Measurements from ENCODE around the gene TAMM41.
"Not testable (repeated sequence)": the region's sequence is repeated elsewhere in the genome, so short reads cannot be mapped to it uniquely, and the experiment has no call there.

DNA sequence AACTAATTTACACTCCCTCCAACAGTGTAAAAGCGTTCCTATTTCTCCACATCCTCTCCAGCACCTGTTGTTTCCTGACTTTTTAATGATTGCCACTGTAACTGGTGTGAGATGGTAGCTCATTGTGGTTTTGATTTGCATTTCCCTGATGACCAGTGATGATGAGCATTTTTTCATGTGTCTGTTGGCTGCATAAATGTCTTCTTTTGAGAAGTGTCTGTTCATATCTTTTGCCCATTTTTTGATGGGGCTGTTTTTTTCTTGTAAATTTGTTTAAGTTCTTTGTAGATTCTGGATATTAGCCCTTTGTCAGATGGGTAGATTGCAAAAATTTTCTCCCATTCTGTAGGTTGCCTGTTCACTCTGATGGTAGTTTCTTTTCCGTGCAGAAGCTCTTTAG is 15.9 kb upstream of the TAMM41 start:
- TF ChIP-seq, protein P1, sequence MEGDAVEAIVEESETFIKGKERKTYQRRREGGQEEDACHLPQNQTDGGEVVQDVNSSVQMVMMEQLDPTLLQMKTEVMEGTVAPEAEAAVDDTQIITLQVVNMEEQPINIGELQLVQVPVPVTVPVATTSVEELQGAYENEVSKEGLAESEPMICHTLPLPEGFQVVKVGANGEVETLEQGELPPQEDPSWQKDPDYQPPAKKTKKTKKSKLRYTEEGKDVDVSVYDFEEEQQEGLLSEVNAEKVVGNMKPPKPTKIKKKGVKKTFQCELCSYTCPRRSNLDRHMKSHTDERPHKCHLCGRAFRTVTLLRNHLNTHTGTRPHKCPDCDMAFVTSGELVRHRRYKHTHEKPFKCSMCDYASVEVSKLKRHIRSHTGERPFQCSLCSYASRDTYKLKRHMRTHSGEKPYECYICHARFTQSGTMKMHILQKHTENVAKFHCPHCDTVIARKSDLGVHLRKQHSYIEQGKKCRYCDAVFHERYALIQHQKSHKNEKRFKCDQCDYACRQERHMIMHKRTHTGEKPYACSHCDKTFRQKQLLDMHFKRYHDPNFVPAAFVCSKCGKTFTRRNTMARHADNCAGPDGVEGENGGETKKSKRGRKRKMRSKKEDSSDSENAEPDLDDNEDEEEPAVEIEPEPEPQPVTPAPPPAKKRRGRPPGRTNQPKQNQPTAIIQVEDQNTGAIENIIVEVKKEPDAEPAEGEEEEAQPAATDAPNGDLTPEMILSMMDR (IDR thresholded peaks at IDR 0.05; ENCODE audit: low read depth, low read length), result not testable (repeated sequence)
- not testable (repeated sequence) for TF ChIP-seq MYC (IDR thresholded peaks at IDR 0.05; ENCODE audit: low read depth, low read length); POLR2A (IDR thresholded peaks at IDR 0.05; ENCODE audit: extremely low read depth, insufficient read length)
